ENCODE results near the gene MAPK10. TPM values are rescaled to one million over a fixed set of nuclear protein-coding genes. Genes with fewer than 3 reads are reported as not detected.

MAPK10 gene
- total RNA-seq = 3.2 TPM
- long read RNA-seq, partial matches to known transcripts = 0 of 3 reads
- long read RNA-seq, other reads (novel, unspliced or antisense) = 2 of 3 reads

- intact Hi-C loops (cut with micrococcal nuclease) = no loop called here
- DNase-seq = peak; percentile 54
- peak; percentile 97 for ATAC-seq
Observed at GRCh38 chr4:86359944-86360478, at the start of gene MAPK10. Gene MAPK10, minus strand, starts transcription at chr4:86360053.

GRCh38 chr4:86403575-86403974, 43.7 kb upstream of the MAPK10 start:
- DNase-seq (no peak), ATAC-seq (no peak)
- intact Hi-C loops (cut with micrococcal nuclease) = no loop called here

GRCh38 chr4:86401826-86402225, 42.0 kb upstream of the MAPK10 start:
- intact Hi-C loops (cut with micrococcal nuclease) = no loop called here
- ATAC-seq (no peak), DNase-seq (no peak)

- intact Hi-C loops (cut with micrococcal nuclease) = no loop called here
- ATAC-seq = no peak
- DNase-seq = no peak
Observed at GRCh38 chr4:86400216-86400615, 40.4 kb upstream of the MAPK10 start.

- intact Hi-C loops (cut with micrococcal nuclease) = no loop called here
- no peak for ATAC-seq
- DNase-seq = no peak
Observed at GRCh38 chr4:86398187-86398586, 38.3 kb upstream of the MAPK10 start.

DNA sequence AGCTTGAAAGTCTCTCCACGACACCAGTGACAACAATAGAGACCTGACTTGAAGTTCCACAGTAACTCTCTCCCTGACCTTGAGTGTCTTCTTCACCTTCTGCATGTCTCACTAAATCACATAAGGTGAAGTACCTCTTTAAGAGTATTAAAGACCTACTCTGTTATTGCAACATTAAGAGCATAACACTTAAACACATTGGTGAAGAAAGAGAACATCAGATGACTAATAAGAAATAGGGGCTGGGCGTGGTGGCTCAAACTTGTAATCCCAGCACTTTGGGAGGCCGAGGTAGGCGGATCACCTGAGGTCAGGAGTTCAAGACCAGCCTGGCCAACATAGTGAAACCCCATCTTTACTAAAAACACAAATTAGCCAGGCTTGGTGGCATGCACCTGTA, 33.9 kb upstream of the MAPK10 start:
- DNase-seq = no peak
- intact Hi-C loops (cut with micrococcal nuclease) = no loop called here
- no peak for ATAC-seq

GRCh38 chr4:86389664-86390063, 29.8 kb upstream of the MAPK10 start:
- DNase-seq (no peak), ATAC-seq (no peak)
- intact Hi-C loops (cut with micrococcal nuclease) = no loop called here

- ATAC-seq (no peak), DNase-seq (no peak)
- intact Hi-C loops (cut with micrococcal nuclease) = no loop called here
Observed at GRCh38 chr4:86388252-86388651, 28.4 kb upstream of the MAPK10 start.

GRCh38 chr4:86386817-86387415, 27.1 kb upstream of the MAPK10 start:
- ATAC-seq (no peak), DNase-seq (no peak)
- intact Hi-C loops (cut with micrococcal nuclease) = no loop called here

GRCh38 chr4:86386201-86386600, 26.3 kb upstream of the MAPK10 start:
- DNase-seq = no peak
- no peak for ATAC-seq
- intact Hi-C loops (cut with micrococcal nuclease) = no loop called here

DNA sequence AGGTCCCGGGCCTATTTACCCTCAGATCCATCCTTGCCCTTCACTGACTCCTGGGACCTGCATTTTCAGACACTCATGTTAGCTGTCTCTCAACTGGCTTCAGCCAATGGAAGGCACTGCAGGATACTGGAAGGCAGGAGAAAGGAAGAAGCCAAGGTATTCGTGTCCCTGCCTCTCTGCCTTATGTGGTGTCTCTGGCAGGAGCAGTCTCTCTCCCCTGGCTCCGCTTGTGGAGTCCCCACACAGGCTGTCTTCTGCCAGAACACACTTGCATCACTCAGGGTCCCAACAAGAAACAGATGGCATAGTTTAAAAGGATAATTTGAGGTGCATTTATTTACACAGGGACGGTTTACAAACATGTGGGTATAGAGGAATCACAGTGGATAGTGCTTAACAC, 21.6 kb upstream of the MAPK10 start:
- intact Hi-C loops (cut with micrococcal nuclease) = no loop called here

DNA sequence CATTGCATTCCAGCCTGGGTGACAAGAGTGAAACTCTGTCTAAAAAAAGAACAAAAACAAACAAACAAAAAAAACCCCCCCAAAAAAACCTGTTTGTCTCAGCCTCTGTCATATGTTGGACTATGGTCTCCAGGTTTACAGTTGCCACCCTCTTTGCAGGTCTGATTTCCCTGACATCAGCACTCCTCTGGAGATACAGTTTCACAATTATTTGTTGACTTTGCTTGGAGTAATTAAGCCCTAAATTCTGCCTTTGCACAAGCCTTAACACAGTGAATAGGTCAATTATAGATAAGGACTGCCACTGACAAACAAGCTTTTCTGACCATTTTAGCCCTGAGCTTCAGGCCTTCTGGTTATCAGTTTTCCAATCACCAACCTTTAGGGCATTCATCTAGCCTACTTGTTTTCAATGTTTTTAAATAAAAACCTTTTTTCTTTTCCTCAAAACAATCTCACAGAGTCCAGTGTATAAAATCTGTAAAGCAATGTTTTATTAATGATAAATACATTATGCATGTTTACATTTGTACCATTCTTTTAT, 20.4 kb upstream of the MAPK10 start:
- ATAC-seq (no peak), DNase-seq (no peak)
- intact Hi-C loops (cut with micrococcal nuclease) = no loop called here

More for the DNA sequence above, 21.6 kb upstream of the MAPK10 start:
- ATAC-seq (no peak), DNase-seq (no peak)

GRCh38 chr4:86376850-86377249, 17.0 kb upstream of the MAPK10 start:
- no peak for ATAC-seq
- DNase-seq = no peak
- intact Hi-C loops (cut with micrococcal nuclease) = no loop called here

DNA sequence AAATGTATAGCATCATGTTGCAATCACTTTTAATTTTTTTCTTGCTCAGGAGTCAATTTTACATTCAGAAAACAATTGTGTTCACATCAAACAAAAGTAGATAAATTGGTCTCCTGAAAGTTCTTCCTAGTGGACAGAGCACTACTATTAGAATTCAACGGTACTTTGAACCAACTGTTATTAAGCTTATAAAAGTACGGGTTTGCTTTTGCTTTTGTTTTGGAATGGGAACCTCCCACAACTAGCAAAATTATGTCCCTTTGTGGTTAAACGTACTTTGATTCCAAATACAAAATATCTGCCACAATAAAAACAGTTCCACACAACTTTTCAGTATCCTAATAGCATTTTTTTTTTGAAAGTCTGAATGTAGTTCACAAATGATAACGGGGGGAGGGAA, 8.6 kb upstream of the MAPK10 start:
- no peak for ATAC-seq
- DNase-seq = no peak
- intact Hi-C loops (cut with micrococcal nuclease) = no loop called here

DNA sequence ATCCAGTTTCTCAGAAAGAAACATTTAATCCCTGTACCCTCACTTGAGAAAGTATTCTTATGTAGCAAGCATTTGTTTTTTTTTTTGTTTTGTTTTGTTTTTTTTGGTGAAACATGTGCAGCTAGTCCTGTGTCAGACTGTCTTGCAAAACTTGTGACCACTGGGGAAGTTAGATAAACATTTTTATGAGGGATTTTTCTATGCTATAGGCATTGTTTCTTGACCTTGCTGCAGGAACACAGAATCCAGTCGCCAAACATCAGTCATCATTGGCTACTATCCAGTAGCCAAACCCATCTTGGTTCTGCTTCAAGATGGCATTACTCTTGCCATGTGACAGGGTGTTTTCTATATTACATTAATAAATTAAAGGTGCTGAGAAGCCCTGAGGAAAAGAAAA, 7.7 kb upstream of the MAPK10 start:
- no peak for ATAC-seq
- no peak for DNase-seq
- intact Hi-C loops (cut with micrococcal nuclease) = no loop called here

- intact Hi-C loops (cut with micrococcal nuclease) = no loop called here
- no peak for ATAC-seq
- no peak for DNase-seq
Observed at GRCh38 chr4:86366920-86367319, 7.1 kb upstream of the MAPK10 start.

DNA sequence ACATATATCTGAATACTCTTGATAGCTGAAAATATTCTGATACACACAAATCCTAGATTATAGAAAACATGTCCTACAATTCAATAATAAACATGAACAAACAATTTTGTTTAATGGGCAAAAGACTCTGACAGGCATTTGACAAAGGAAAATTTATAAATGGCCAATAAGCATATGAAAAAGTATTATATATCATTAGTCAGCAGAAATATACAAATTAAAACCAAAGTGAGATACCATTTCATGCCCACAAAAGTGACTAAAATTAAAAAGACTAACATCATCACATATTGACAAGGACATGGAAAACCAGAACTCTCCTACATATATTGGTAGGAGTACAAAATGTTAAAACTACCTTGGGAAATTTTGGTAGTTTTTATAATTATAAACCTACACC, 2.7 kb upstream of the MAPK10 start:
- no peak for ATAC-seq
- no peak for DNase-seq
- intact Hi-C loops (cut with micrococcal nuclease) = no loop called here

- DNase-seq (no peak), ATAC-seq (no peak)
- intact Hi-C loops (cut with micrococcal nuclease) = no loop called here
Observed at GRCh38 chr4:86358257-86358656, 1.6 kb downstream of the MAPK10 start.

DNA sequence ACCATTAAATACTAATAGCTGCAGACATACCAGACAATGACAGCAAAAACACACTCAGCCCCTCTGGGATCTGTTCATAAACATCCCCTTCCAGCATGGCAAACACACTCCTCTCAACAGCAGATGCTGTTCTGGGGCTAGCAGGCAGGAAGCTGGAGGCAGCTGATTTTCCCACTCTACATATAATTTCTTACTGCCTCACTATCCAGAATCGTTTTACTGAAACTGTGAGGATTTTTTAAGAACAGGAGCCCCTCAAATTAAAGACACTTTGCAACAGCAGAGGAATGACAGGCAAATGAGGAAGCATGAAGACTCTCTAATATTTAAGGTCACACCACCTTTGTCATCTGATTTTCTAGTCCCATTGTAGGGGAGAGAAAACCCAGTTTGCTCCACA, 2.2 kb downstream of the MAPK10 start:
- ATAC-seq (no peak), DNase-seq (no peak)
- intact Hi-C loops (cut with micrococcal nuclease) = no loop called here

- ATAC-seq (no peak), DNase-seq (no peak)
- intact Hi-C loops (cut with micrococcal nuclease) = no loop called here
Observed at GRCh38 chr4:86356425-86357210, 3.2 kb downstream of the MAPK10 start.
